Left lung (tissue), 10 donors: ENCODE data around the gene DTX3. TPM values are rescaled to one million over a fixed set of nuclear protein-coding genes. Genes with fewer than 3 reads are reported as not detected.

ENCODE experiments used
- ATAC-seq: fragments of 200-7000 bp; cut with Tn5 transposase; one replicate; pipeline ENCODE4 v1.9.1; 2020; ENCODE audit warnings: moderate library complexity
- DNase-seq, 4 donors: peaks; one replicate each; pipeline ENCODE4 v3.0.0-alpha.2; 2013 to 2020
- H3K27ac ChIP-seq, 2 donors: fragments of 200-600 bp; sonication (generic) in 1 of 2; one replicate each; pipeline versions ENCODE4 v1.5.0 to v1.8.0; 2020 to 2021
- H3K27me3 ChIP-seq, 2 donors: fragments of 200-600 bp; sonication (generic) in 1 of 2; one replicate each; pipeline versions ENCODE4 v1.5.0 to v1.8.0; 2020 to 2021
- H3K36me3 ChIP-seq, 2 donors: fragments of 200-600 bp; sonication (generic) in 1 of 2; one replicate each; pipeline versions ENCODE4 v1.5.0 to v1.8.0; 2020 to 2021
- H3K4me1 ChIP-seq, 2 donors: fragments of 200-600 bp; one replicate each; pipeline ENCODE4 v1.8.0; 2021
- H3K4me3 ChIP-seq, 2 donors: fragments of 200-600 bp; sonication (generic) in 1 of 2; one replicate each; pipeline versions ENCODE4 v1.5.0 to v1.8.0; 2020 to 2021; ENCODE audit warnings: mild to moderate bottlenecking in 1 of 2
- H3K9me3 ChIP-seq, 2 donors: fragments of 200-600 bp; sonication (generic) in 1 of 2; one replicate each; pipeline versions ENCODE4 v1.5.0 to v1.8.0; 2020 to 2021
- intact Hi-C, 2 donors: fragments of 100-400 bp; cut with DNase I; formaldehyde crosslinking; loops; one replicate each; pipeline versions ENCODE4 v1.11.2 to v1.14.2; 2022
- polyA plus RNA-seq, 6 donors: library from polyadenylated mRNA; unstranded; fragments of 120-200 nt; gene quantifications; one replicate each; pipeline ENCODE4 v1.2.1, GENCODE V29; 2013; ENCODE audit not compliant: insufficient read length in 6 of 6
- total RNA-seq, 2 donors: library from RNA; stranded (reverse); fragmentation: NEBNext Ultra II Directional; extraction: Animal tissue kit (Norgen Biotek cat#: 25700); gene quantifications; one replicate each; pipeline ENCODE4 v1.2.1, GENCODE V29; 2021
- TF ChIP-seq, protein P1 (sequence below), 2 donors: fragments of 200-600 bp; sonication (generic) in 1 of 2; IDR thresholded peaks; one replicate each; pipeline versions ENCODE4 v1.5.0 to v1.8.0; 2021; ENCODE audit warnings: antibody characterized with exemption in 2 of 2
- donor health status: DM: no; HTN: yes; CAD: no.
- donor health status: DM: no; HTN: no; CAD: no.

The DTX3 gene
- total and polyA plus RNA-seq, 8 donors: 20.1 to 64.8 (median 54.4) TPM

DNA sequence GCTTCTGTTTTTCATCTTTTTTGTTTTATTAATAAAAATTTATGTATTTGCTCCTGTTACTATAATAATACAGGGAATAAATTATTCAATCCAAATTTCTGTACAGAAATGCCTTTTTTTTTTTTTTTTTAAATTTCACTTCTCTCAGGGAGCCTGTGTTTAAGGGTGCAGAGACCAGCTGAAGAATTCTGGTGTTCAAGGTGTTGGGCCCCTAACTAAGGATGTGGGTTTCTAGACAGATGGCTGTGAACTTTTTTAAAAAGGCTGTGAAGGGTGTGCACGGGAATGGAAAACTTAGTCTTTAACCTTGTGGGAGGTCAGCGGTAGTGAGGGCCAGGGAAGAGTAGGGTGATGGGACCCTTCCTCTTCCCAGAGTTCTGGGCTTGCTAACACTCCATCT lies 1.3 kb upstream of the DTX3 start:
- no peak for ATAC-seq
- Histone ChIP-seq H3K27me3 (peaks cover 0 to 40% of the 10 kb centered on the region in 2 donors), H3K27ac (peak overlapping the region in 1 of 2 donors; percentile 74), H3K4me1 (peaks cover 0 to 26% of the 10 kb centered on the region in 2 donors), H3K36me3 (peaks cover 0 to 40% of the 10 kb centered on the region in 2 donors), H3K4me3 (no peak overlapping the region), H3K9me3 (no peaks in the 10 kb centered on the region)
- no peak for DNase-seq
- TF ChIP-seq, protein P1, sequence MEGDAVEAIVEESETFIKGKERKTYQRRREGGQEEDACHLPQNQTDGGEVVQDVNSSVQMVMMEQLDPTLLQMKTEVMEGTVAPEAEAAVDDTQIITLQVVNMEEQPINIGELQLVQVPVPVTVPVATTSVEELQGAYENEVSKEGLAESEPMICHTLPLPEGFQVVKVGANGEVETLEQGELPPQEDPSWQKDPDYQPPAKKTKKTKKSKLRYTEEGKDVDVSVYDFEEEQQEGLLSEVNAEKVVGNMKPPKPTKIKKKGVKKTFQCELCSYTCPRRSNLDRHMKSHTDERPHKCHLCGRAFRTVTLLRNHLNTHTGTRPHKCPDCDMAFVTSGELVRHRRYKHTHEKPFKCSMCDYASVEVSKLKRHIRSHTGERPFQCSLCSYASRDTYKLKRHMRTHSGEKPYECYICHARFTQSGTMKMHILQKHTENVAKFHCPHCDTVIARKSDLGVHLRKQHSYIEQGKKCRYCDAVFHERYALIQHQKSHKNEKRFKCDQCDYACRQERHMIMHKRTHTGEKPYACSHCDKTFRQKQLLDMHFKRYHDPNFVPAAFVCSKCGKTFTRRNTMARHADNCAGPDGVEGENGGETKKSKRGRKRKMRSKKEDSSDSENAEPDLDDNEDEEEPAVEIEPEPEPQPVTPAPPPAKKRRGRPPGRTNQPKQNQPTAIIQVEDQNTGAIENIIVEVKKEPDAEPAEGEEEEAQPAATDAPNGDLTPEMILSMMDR (IDR thresholded peaks at IDR 0.05): no peak
- intact Hi-C loops: no loop called here

GRCh38 chr12:57603815-57604453 lies 690 bp upstream of the DTX3 start:
- intact Hi-C loops: no loop called here
- Histone ChIP-seq H3K27ac (peak overlapping the region; percentile 71 to 74), H3K9me3 (no peaks in the 10 kb centered on the region), H3K27me3 (peaks cover 0 to 46% of the 10 kb centered on the region in 2 donors), H3K36me3 (peaks cover 0 to 34% of the 10 kb centered on the region in 2 donors), H3K4me3 (peak overlapping the region; percentile 42 to 47), H3K4me1 (peaks cover 0 to 26% of the 10 kb centered on the region in 2 donors)
- TF ChIP-seq, protein P1 (IDR thresholded peaks at IDR 0.05): no peak
- ATAC-seq (peak; percentile 79), DNase-seq (peak in 1 of 4 donors; percentile 84)

DNA sequence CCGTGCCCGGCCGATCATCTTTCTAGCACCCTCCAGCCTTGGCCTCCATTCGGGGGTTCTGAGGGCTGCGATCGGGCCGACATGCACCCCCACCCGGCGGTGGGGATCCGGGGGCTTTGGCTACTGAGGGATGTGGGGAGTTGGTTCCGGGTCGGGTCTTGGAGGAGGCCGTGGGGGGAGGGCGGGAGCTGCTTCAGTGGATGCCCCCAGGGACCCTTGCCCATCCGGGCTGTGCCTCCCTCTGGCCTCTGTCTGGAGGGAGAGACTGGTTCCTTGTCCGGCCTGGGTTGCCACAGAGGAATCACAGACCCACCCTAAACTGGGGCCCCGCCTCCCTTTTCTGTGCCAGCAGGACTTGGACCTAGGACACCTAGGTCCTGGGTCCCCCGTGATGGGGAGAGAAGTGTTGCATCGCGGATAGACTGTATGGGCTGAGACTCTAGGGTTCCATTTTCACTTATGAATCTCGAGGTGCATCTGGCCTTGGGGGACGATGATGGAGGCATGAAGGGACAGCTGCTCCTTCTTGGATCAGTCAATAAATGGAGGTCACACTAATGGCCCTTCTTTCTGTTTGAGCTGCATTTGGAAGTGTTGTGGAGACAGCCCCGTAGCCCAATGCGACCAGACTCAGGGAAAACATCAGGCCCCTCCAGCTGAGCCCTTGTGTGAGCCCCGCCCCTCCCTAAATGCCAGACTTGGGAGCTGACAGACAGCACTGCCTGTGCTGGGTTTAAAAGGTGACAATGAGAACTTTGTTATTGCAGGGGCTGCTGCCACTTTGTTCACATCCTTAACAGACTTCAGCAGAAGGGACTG lies 577 bp downstream of the DTX3 start:
- no peaks in the 10 kb centered on the region for H3K9me3 ChIP-seq
- H3K36me3 ChIP-seq: peaks cover 0 to 22% of the 10 kb centered on the region in 2 donors
- peak; percentile 18 for ATAC-seq
- TF ChIP-seq, protein P1 (IDR thresholded peaks at IDR 0.05): no peak
- peak overlapping the region; percentile 42 to 47 for H3K4me3 ChIP-seq
- intact Hi-C loops: no loop called here
- peaks cover 0 to 59% of the 10 kb centered on the region in 2 donors for H3K27me3 ChIP-seq
- H3K4me1 ChIP-seq: peaks cover 0 to 31% of the 10 kb centered on the region in 2 donors
- H3K27ac ChIP-seq: peak overlapping the region; percentile 71 to 74
- no peak for DNase-seq

DNA sequence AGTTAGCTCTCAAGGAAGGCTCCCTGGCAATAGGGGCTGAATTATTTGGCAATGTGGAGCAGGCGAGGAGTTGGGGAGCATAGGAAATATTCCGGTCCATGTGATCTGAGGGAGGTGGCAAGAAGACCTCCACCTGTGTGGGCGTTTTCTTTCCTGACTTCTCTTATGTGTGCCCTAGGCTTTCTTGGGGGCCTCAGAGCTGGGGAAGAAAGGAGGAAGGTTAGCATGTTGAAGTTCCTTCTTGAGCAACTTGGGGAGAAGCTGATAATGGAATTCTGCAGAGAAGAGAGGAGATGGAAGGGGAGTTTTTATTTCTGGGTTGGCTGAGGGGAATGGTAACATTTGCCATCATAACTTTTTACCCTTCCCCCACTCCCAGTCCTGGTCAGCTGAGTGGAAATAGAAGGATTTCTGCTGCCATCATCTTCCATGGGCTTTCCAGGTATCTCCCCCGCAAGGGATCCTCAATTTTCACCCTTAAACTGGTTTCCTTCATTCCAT lies 1.2 kb downstream of the DTX3 start:
- H3K27ac ChIP-seq: peak overlapping the region in 1 of 2 donors; percentile 74
- peaks cover 0 to 15% of the 10 kb centered on the region in 2 donors for H3K36me3 ChIP-seq
- no peaks in the 10 kb centered on the region for H3K9me3 ChIP-seq
- H3K4me3 ChIP-seq: peak overlapping the region in 1 of 2 donors; percentile 47
- H3K4me1 ChIP-seq: peaks cover 5 to 37% of the 10 kb centered on the region in 2 donors
- TF ChIP-seq, protein P1 (IDR thresholded peaks at IDR 0.05): no peak
- H3K27me3 ChIP-seq: peaks cover 1 to 65% of the 10 kb centered on the region in 2 donors
- ATAC-seq (no peak), DNase-seq (no peak)
- intact Hi-C loops: no loop called here

DNA sequence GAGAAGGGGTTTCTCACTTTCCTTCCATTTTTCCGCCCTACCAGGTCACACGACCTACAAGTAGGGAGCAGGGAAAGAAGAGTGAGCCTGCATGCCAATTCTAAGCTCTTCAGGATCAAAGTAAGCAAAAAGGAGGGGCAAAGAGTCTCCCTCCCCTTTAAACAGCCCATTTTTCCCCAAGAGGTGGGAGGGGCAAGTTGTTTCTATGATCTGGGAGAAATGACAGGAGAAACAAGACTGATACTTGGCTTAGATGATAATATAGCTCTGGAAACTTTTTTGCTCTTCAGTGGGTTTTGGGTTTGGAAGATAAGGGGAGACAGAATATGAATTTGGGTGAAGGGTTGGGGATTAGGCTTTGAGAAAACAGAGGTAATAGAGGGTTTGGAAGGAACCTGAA lies 1.8 kb downstream of the DTX3 start:
- no peak for ATAC-seq
- Histone ChIP-seq H3K4me3 (no peak overlapping the region), H3K9me3 (no peaks in the 10 kb centered on the region), H3K4me1 (peaks cover 10 to 43% of the 10 kb centered on the region in 2 donors), H3K27ac (no peak overlapping the region), H3K36me3 (peaks cover 0 to 10% of the 10 kb centered on the region in 2 donors), H3K27me3 (peaks cover 6 to 71% of the 10 kb centered on the region in 2 donors)
- TF ChIP-seq, protein P1 (IDR thresholded peaks at IDR 0.05): no peak
- intact Hi-C loops: no loop called here
- DNase-seq: no peak
